Measurements from ENCODE around the gene SLC39A6. TPM values are rescaled to one million over a fixed set of nuclear protein-coding genes. Genes with fewer than 3 reads are reported as not detected.

SLC39A6 gene
- total RNA-seq, 3 donors from 2014 or later (not counting 1 experiment from before 2014, with no cell fraction given) = 15.2 to 18.8 (median 18.1) TPM

DNA sequence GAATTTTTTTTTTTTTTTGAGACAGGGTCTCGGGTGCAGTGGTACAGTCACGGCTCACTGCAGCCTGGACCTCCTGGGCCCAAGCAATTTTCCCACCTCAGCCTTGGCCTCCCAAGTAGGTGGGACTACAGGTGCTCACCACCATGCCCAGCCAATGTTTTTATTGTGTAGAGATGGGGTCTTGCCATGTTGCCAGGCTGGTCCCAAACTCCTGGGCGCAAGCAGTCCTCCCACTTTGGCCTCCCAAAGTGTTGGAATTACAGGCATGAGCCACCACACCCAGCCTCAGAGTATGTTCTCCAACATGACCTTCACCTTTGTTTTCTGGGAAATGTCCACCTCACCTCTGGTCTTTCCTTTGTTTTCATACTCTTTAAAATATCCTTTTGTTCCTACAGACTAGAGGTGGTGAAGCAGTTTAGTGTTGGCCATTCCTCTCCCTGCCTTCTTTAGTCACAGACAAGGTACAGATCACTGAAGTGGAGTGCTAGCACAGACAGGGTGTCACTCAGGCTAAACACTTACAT, 38.6 kb upstream of the SLC39A6 start:
- H3K27ac ChIP-seq (ENCODE audit: low read length) = no peak overlapping the region
- Mint-ChIP-seq H3K9me3 (no peaks in the 10 kb centered on the region), H3K27me3 (ENCODE audit: low read depth in 2 of 2) (no peaks in the 10 kb centered on the region), H3K27ac (no peak overlapping the region), H3K36me3 (no peaks in the 10 kb centered on the region), H3K4me1 (no peaks in the 10 kb centered on the region), H3K4me3 (no peak overlapping the region)
- no peak for ATAC-seq
- WGBS (ENCODE audit: insufficient coverage) = 100% methylated on average over 3 of the region's 3 CpGs
- DNase-seq = no peak
- TF ChIP-seq, protein P1, sequence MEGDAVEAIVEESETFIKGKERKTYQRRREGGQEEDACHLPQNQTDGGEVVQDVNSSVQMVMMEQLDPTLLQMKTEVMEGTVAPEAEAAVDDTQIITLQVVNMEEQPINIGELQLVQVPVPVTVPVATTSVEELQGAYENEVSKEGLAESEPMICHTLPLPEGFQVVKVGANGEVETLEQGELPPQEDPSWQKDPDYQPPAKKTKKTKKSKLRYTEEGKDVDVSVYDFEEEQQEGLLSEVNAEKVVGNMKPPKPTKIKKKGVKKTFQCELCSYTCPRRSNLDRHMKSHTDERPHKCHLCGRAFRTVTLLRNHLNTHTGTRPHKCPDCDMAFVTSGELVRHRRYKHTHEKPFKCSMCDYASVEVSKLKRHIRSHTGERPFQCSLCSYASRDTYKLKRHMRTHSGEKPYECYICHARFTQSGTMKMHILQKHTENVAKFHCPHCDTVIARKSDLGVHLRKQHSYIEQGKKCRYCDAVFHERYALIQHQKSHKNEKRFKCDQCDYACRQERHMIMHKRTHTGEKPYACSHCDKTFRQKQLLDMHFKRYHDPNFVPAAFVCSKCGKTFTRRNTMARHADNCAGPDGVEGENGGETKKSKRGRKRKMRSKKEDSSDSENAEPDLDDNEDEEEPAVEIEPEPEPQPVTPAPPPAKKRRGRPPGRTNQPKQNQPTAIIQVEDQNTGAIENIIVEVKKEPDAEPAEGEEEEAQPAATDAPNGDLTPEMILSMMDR (IDR thresholded peaks at IDR 0.05) = no peak
- intact Hi-C loops (cut with micrococcal nuclease) = no loop called here
- no peaks in the 10 kb centered on the region for H3K4me1 ChIP-seq (ENCODE audit: control insufficient read depth, insufficient read depth, low read length)
- H3K36me3 ChIP-seq (ENCODE audit: control insufficient read depth, insufficient read depth, low read length) = peaks cover 69% of the 10 kb centered on the region
- no peak overlapping the region for H3K4me3 ChIP-seq (ENCODE audit: low read length)
- no peaks in the 10 kb centered on the region for H3K27me3 ChIP-seq (ENCODE audit: control insufficient read depth, insufficient read depth, low read length)
- H3K9me3 ChIP-seq (ENCODE audit: control insufficient read depth, insufficient read depth, low read length) = no peaks in the 10 kb centered on the region

- no peak for ATAC-seq
- peaks cover 16% of the 10 kb centered on the region for H3K36me3 Mint-ChIP-seq
- Histone ChIP-seq H3K27ac (ENCODE audit: low read length) (no peak overlapping the region), H3K9me3 (ENCODE audit: control insufficient read depth, insufficient read depth, low read length) (no peaks in the 10 kb centered on the region), H3K27me3 (ENCODE audit: control insufficient read depth, insufficient read depth, low read length) (no peaks in the 10 kb centered on the region), H3K4me3 (ENCODE audit: low read length) (no peak overlapping the region), H3K36me3 (ENCODE audit: control insufficient read depth, insufficient read depth, low read length) (peaks cover 74% of the 10 kb centered on the region), H3K4me1 (ENCODE audit: control insufficient read depth, insufficient read depth, low read length) (no peaks in the 10 kb centered on the region)
- intact Hi-C loops (cut with micrococcal nuclease) = no loop called here
- no peak overlapping the region for H3K4me3 Mint-ChIP-seq
- TF ChIP-seq, protein P1 (IDR thresholded peaks at IDR 0.05) = no peak
- WGBS (ENCODE audit: insufficient coverage) = no CpG with 5 or more reads among the region's 1 CpG
- H3K27ac Mint-ChIP-seq = no peak overlapping the region
- no peaks in the 10 kb centered on the region for H3K27me3 Mint-ChIP-seq (ENCODE audit: low read depth in 2 of 2)
- H3K9me3 Mint-ChIP-seq = no peaks in the 10 kb centered on the region
- H3K4me1 Mint-ChIP-seq = no peaks in the 10 kb centered on the region
- DNase-seq = no peak
Observed at GRCh38 chr18:36162981-36163380, 33.8 kb upstream of the SLC39A6 start.

- WGBS (ENCODE audit: insufficient coverage) = 85% methylated on average over 4 of the region's 4 CpGs
- Mint-ChIP-seq H3K36me3 (peaks cover 16% of the 10 kb centered on the region), H3K27ac (no peak overlapping the region), H3K9me3 (no peaks in the 10 kb centered on the region), H3K27me3 (ENCODE audit: low read depth in 2 of 2) (no peaks in the 10 kb centered on the region), H3K4me1 (peaks cover 6% of the 10 kb centered on the region in 2 donors), H3K4me3 (no peak overlapping the region)
- no peak for ATAC-seq
- H3K27ac ChIP-seq (ENCODE audit: low read length) = no peak overlapping the region
- no peak overlapping the region for H3K4me3 ChIP-seq (ENCODE audit: low read length)
- TF ChIP-seq, protein P1 (IDR thresholded peaks at IDR 0.05) = no peak
- peaks cover 82% of the 10 kb centered on the region for H3K36me3 ChIP-seq (ENCODE audit: control insufficient read depth, insufficient read depth, low read length)
- H3K9me3 ChIP-seq (ENCODE audit: control insufficient read depth, insufficient read depth, low read length) = no peaks in the 10 kb centered on the region
- no peaks in the 10 kb centered on the region for H3K27me3 ChIP-seq (ENCODE audit: control insufficient read depth, insufficient read depth, low read length)
- intact Hi-C loops (cut with micrococcal nuclease) = no loop called here
- DNase-seq = no peak
- no peaks in the 10 kb centered on the region for H3K4me1 ChIP-seq (ENCODE audit: control insufficient read depth, insufficient read depth, low read length)
Observed at GRCh38 chr18:36160959-36161371, 31.8 kb upstream of the SLC39A6 start.

DNA sequence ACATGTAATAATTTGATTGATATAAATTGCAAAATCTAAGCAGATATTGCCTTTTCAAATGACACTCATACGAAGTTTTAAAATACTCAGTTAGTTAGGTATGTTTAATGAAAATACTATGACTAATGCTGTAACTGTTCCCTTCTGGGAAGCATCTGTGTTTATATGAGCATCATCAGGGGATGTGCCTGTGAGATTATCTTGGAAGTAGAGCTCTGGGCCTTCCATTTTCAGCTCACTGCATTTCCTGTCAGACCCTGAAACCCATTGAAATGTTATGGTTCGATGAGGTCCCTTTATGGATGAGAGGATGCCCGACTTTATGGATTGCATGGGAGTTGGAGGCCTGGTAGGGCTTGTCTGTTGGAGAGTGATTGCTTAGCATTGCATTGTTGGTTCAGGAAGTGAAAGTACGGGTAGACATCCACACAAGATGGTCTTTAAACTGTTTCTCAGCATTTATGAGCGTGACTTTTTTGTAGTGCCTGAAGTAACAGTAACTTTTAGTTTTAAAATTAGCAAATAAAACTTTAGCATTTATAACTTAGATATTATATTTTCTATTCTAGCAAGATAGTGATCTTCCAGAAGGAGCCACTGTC, 29.2 kb upstream of the SLC39A6 start:
- DNase-seq (no peak), ATAC-seq (no peak)
- Histone ChIP-seq H3K36me3 (ENCODE audit: control insufficient read depth, insufficient read depth, low read length) (peaks cover 85% of the 10 kb centered on the region), H3K27ac (ENCODE audit: low read length) (no peak overlapping the region), H3K27me3 (ENCODE audit: control insufficient read depth, insufficient read depth, low read length) (no peaks in the 10 kb centered on the region), H3K9me3 (ENCODE audit: control insufficient read depth, insufficient read depth, low read length) (no peaks in the 10 kb centered on the region), H3K4me3 (ENCODE audit: low read length) (no peak overlapping the region), H3K4me1 (ENCODE audit: control insufficient read depth, insufficient read depth, low read length) (no peaks in the 10 kb centered on the region)
- H3K4me3 Mint-ChIP-seq = no peak overlapping the region
- TF ChIP-seq, protein P1 (IDR thresholded peaks at IDR 0.05) = no peak
- intact Hi-C loops (cut with micrococcal nuclease) = no loop called here
- peaks cover 8 to 11% of the 10 kb centered on the region in 2 donors for H3K4me1 Mint-ChIP-seq
- 78% methylated on average over 3 of the region's 5 CpGs for WGBS (ENCODE audit: insufficient coverage)
- peaks cover 16% of the 10 kb centered on the region for H3K36me3 Mint-ChIP-seq
- no peak overlapping the region for H3K27ac Mint-ChIP-seq
- H3K27me3 Mint-ChIP-seq (ENCODE audit: low read depth in 2 of 2) = no peaks in the 10 kb centered on the region
- H3K9me3 Mint-ChIP-seq = no peaks in the 10 kb centered on the region
